ENCODE measurements around the gene DET1.

DNA sequence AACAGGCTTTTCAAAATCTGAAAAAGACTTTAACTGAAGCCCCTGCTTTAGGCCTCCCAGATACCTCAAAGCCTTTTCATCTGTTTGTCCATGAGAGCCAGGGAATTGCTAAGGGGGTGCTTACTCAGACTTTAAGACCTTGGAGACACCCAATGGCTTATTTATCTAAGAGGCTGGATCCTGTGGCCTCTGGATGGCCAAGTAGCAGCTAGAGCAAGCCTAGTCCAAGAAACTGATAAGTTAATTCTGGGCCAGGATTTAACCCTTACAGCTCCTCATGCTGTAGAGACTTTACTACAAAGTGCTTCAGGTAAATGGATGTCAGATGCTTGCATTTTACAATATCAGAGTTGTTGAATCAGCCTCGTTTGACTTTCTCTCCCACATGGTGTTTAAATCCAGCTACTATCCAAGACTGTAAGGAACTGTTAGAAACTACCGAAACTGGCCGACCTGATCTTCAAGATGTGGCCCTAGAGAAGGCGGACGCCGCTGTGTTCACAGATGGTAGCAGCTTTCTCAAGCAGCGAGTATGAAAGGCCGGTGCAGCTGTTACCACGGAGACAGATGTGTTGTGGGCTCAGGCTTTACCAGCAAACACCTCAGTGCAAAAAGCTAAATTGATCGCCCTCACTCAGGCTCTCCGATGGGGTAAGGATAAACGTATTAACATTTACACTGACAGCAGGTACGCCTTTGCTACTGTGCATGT lies 3.3 kb downstream of the DET1 start:
- TF ChIP-seq CTCF (IDR thresholded peaks at IDR 0.05; ENCODE audit: low read depth, low read length) = no peak
- TF ChIP-seq POLR2A (IDR thresholded peaks at IDR 0.05; ENCODE audit: extremely low read depth, insufficient read length) = no peak
- TF ChIP-seq, protein P1, sequence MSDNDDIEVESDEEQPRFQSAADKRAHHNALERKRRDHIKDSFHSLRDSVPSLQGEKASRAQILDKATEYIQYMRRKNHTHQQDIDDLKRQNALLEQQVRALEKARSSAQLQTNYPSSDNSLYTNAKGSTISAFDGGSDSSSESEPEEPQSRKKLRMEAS (IDR thresholded peaks at IDR 0.05; ENCODE audit: low read depth, low read length) = no peak

Measured in NB4 (cell line).